Calu3 (cell line): Measurements from ENCODE around the gene MYO18B. TPM values are rescaled to one million over a fixed set of nuclear protein-coding genes. Genes with fewer than 3 reads are reported as not detected.

Source experiments
- BruUV-seq: library from RNA; stranded (reverse); fragments of 400-500 nt; replicated peaks from 2 replicates; lab custom pipeline; 2021; lab: Mats Ljungman, UMichigan
- CTCF ChIA-PET: fragments of 300-600 bp; sonication (Branson Sonifier 250); formaldehyde crosslinking; loops from one replicate; lab custom pipeline; 2022; ENCODE audit warnings: antibody characterized with exemption; lab: Charles Lee
- DNase-seq: peaks from one replicate; pipeline ENCODE4 v3.0.0; 2022
- H3K27ac Mint-ChIP-seq: one replicate; pipeline ENCODE4 v1.8.0; 2022; ENCODE audit warnings: mixed read lengths; ENCODE audit not compliant: unreplicated experiment
- H3K27me3 Mint-ChIP-seq: one replicate; pipeline ENCODE4 v1.8.0; 2022; ENCODE audit warnings: mixed read lengths; ENCODE audit not compliant: unreplicated experiment
- H3K36me3 Mint-ChIP-seq: one replicate; pipeline ENCODE4 v1.8.0; 2022; ENCODE audit warnings: mild to moderate bottlenecking, moderate library complexity, mixed read lengths; ENCODE audit not compliant: insufficient read depth, unreplicated experiment
- H3K4me1 Mint-ChIP-seq: one replicate; pipeline ENCODE4 v1.8.0; 2022; ENCODE audit warnings: mild to moderate bottlenecking, low read depth, mixed read lengths; ENCODE audit not compliant: unreplicated experiment
- H3K4me3 Mint-ChIP-seq: one replicate; pipeline ENCODE4 v1.8.0; 2022; ENCODE audit warnings: mild to moderate bottlenecking, low read depth, moderate library complexity, mixed read lengths; ENCODE audit not compliant: unreplicated experiment
- H3K9me3 Mint-ChIP-seq: one replicate; pipeline ENCODE4 v1.8.0; 2022; ENCODE audit warnings: low read depth, mixed read lengths; ENCODE audit not compliant: unreplicated experiment
- intact Hi-C: fragments of 100-400 bp; cut with micrococcal nuclease; formaldehyde crosslinking; loops from one replicate; pipeline ENCODE4 v1.10.0; 2022; ENCODE audit not compliant: unreplicated experiment
- total RNA-seq: library from RNA; stranded (reverse); gene quantifications from 2 replicates; pipeline ENCODE4 v1.2.3, GENCODE V29; 2022
- TF ChIP-seq, protein P1 (sequence below): fragments of 200-600 bp; IDR thresholded peaks from one replicate; pipeline ENCODE4 v1.8.0; 2022; ENCODE audit warnings: antibody characterized with exemption; ENCODE audit not compliant: unreplicated experiment

Gene MYO18B
- total RNA-seq, 1 experiment from 2014 or later, result 0.59 TPM

DNA sequence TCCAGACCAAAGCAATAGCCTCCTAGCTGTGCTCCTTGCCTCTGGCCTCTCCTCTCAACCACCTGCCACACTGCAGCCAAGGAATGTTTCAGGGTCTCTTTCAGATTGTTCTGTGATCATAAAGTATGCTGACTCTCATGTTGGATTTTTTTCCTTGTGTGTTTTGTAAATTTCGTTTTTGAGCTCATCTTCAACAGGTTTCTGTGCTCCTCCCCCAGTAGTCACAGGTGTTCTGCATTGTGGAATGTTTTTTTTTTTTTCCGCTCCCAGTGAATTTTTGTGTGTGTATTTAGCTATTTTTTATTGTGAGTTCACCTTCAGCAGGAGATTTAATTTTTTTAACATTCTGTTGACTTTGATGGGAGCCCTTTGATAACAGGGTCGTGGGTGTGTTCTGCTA lies 153.7 kb downstream of the MYO18B start:
- DNase-seq, result no peak
- H3K4me3 Mint-ChIP-seq, result no peak overlapping the region
- H3K27ac Mint-ChIP-seq, result no peak overlapping the region
- no peaks in the 10 kb centered on the region for H3K9me3 Mint-ChIP-seq
- no peaks in the 10 kb centered on the region for H3K4me1 Mint-ChIP-seq
- H3K27me3 Mint-ChIP-seq, result peaks cover 79% of the 10 kb centered on the region
- no TSS peak for BruUV-seq
- intact Hi-C loops, result loop anchor here (5.0 kb wide), 1 partner anchor 437 kb away; no protein-coding TSS in a partner anchor
- CTCF ChIA-PET, result interaction anchor here (0.9 to 1.0 kb wide), 2 partner anchors 341 to 435 kb away, joined by 4 read pairs; no protein-coding TSS in a partner anchor
- TF ChIP-seq, protein P1, sequence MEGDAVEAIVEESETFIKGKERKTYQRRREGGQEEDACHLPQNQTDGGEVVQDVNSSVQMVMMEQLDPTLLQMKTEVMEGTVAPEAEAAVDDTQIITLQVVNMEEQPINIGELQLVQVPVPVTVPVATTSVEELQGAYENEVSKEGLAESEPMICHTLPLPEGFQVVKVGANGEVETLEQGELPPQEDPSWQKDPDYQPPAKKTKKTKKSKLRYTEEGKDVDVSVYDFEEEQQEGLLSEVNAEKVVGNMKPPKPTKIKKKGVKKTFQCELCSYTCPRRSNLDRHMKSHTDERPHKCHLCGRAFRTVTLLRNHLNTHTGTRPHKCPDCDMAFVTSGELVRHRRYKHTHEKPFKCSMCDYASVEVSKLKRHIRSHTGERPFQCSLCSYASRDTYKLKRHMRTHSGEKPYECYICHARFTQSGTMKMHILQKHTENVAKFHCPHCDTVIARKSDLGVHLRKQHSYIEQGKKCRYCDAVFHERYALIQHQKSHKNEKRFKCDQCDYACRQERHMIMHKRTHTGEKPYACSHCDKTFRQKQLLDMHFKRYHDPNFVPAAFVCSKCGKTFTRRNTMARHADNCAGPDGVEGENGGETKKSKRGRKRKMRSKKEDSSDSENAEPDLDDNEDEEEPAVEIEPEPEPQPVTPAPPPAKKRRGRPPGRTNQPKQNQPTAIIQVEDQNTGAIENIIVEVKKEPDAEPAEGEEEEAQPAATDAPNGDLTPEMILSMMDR, result no peak
- H3K36me3 Mint-ChIP-seq, result no peaks in the 10 kb centered on the region

DNA sequence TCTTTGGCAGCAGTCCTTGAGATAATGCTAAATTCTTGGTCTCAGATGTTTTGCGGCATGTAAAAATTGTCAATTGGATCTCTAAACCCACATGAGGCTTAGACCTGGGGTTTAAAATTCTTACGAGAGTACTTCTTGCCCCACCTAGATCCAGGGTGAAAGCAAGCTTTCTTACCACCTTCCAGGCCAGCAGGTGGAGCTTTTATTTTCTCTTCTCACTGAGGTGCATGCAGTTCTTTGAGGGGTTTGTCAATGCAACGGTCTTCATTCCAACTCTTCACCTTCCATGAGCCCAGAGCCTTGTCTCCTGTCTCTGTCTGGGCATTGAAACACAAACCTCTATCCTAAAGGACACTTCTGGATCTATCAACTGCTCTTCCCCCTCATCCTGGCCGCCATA lies 154.1 kb downstream of the MYO18B start:
- CTCF ChIA-PET, result interaction anchor here (0.9 to 1.0 kb wide), 2 partner anchors 342 to 435 kb away, joined by 4 read pairs; no protein-coding TSS in a partner anchor
- H3K4me1 Mint-ChIP-seq, result no peaks in the 10 kb centered on the region
- TF ChIP-seq, protein P1, result no peak
- no TSS peak for BruUV-seq
- no peak for DNase-seq
- H3K36me3 Mint-ChIP-seq, result no peaks in the 10 kb centered on the region
- no peak overlapping the region for H3K4me3 Mint-ChIP-seq
- peaks cover 75% of the 10 kb centered on the region for H3K27me3 Mint-ChIP-seq
- H3K9me3 Mint-ChIP-seq, result no peaks in the 10 kb centered on the region
- H3K27ac Mint-ChIP-seq, result no peak overlapping the region
- intact Hi-C loops, result loop anchor here (5.0 kb wide), 1 partner anchor 436 kb away; no protein-coding TSS in a partner anchor

DNA sequence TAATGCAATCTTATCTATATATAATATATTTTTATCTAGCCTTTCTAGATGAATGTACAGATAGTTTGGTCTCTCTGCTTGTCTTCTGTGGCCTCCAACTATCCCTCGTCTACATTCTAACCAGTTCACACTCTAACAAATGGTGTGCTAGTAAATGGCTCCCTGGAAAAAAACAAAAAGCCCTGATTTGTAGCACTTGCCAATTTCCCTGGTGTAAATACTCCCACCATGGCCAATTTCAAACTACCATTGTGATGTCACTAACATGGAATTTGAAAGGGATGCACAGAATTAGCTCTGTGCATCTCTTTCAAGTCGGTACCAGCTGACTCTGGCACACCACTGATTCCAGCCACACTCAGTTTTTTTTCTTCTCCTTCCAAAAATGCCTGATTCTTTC lies 154.6 kb downstream of the MYO18B start:
- TF ChIP-seq, protein P1, result no peak
- CTCF ChIA-PET, result interaction anchor here (0.9 to 1.0 kb wide), 2 partner anchors 342 to 434 kb away, joined by 4 read pairs; no protein-coding TSS in a partner anchor
- Mint-ChIP-seq H3K9me3 (no peaks in the 10 kb centered on the region), H3K4me3 (no peak overlapping the region), H3K27me3 (peaks cover 70% of the 10 kb centered on the region), H3K4me1 (no peaks in the 10 kb centered on the region), H3K36me3 (no peaks in the 10 kb centered on the region), H3K27ac (no peak overlapping the region)
- BruUV-seq, result no TSS peak
- DNase-seq, result no peak
- intact Hi-C loops, result loop anchor here (5.0 kb wide), 1 partner anchor 436 kb away; no protein-coding TSS in a partner anchor

DNA sequence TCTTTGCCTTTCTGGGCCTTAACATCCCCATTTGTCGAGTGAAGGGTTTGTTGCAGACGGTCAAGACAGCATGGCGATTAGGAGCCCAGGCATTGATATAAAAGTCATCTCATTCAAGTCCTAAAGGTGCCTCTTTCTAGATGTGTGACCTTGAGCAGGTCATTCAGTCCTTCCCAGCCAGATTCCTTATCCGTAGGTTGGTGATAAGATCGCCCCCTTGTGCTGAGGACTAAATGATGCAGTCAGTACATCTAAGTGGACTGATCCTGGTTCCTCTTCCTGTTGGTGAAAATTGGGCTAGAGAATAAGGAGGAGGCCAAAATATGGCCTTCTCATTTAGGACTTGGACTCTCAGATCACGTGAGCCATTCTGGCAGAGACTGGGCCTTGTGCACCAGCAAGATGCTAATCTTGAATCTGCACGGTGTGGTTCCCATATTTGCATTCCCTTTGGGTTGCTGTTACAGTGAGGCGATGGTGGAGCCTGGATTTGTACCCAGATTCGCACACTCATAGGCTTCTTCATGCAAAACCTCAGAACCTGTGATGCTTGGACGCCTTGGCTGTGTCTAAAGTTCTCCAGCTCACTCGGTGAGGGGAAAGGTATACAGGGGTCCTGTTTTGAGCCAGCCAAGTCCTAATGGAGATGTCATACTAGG lies 156.8 kb downstream of the MYO18B start:
- no TSS peak for BruUV-seq
- peaks cover 68% of the 10 kb centered on the region for H3K27me3 Mint-ChIP-seq
- no peaks in the 10 kb centered on the region for H3K4me1 Mint-ChIP-seq
- TF ChIP-seq, protein P1, result no peak
- intact Hi-C loops, result loop anchor here (5.0 kb wide), 1 partner anchor 433 kb away; no protein-coding TSS in a partner anchor
- CTCF ChIA-PET, result no interaction called here
- no peaks in the 10 kb centered on the region for H3K36me3 Mint-ChIP-seq
- H3K4me3 Mint-ChIP-seq, result no peak overlapping the region
- H3K9me3 Mint-ChIP-seq, result no peaks in the 10 kb centered on the region
- no peak for DNase-seq
- H3K27ac Mint-ChIP-seq, result no peak overlapping the region
